ENCODE data around the gene ELP1. TPM values are rescaled to one million over a fixed set of nuclear protein-coding genes. Genes with fewer than 3 reads are reported as not detected.

Gene ELP1
- total and polyA plus RNA-seq, 2 donors (not counting 3 experiments of a cell fraction or from before 2014, with no cell fraction given), result 12.6 to 21.8 TPM

- no peaks in the 10 kb centered on the region for H3K27me3 ChIP-seq (ENCODE audit: control insufficient read depth in 2 of 2, insufficient read depth in 2 of 2, low read length in 2 of 2)
- DNase-seq (ENCODE audit: low read depth, low spot score) (no peak), FAIRE-seq (no peak)
- no peak overlapping the region for H3K4me3 ChIP-seq (replicated peaks in 1 of 3; ENCODE audit: insufficient read depth in 1 of 3, low read depth in 1 of 3, low read length in 3 of 3)
- TF ChIP-seq POLR2AphosphoS5 (IDR thresholded peaks at IDR 0.05; ENCODE audit: insufficient read depth, low read depth, low read length) (no peak), EZH2 (IDR thresholded peaks at IDR 0.05; ENCODE audit: borderline replicate concordance, low read depth, low read length, severe bottlenecking) (no peak)
- no peak overlapping the region for H3K4me2 ChIP-seq (ENCODE audit: insufficient read depth, low read length)
- no peaks in the 10 kb centered on the region for H3K4me1 ChIP-seq (ENCODE audit: control insufficient read depth, extremely low read depth, insufficient read depth, low read length)
- dilution Hi-C loops (cut with MboI; ENCODE audit: extremely low pct_ligation_motif_present, low sequenced_read_pairs) (no loop called here), intact Hi-C loops (cut with micrococcal nuclease) (no loop called here)
- H3K36me3 ChIP-seq (ENCODE audit: control insufficient read depth in 2 of 2, extremely low read depth in 1 of 2, insufficient read depth in 2 of 2, low read length in 2 of 2), result peaks cover 9 to 11% of the 10 kb centered on the region in 2 experiments
- no peak overlapping the region for H3K27ac ChIP-seq (ENCODE audit: insufficient read depth, low read depth, low read length)
- no peaks in the 10 kb centered on the region for H3K79me2 ChIP-seq (ENCODE audit: control insufficient read depth, insufficient read depth, low read length)
- no peaks in the 10 kb centered on the region for H3K9me1 ChIP-seq (replicated peaks; ENCODE audit: control insufficient read depth, extremely low read depth, insufficient read depth, low read length)
- CTCF ChIA-PET, result no interaction called here
- H2AFZ ChIP-seq (ENCODE audit: low read depth, low read length), result no peak overlapping the region
- no peak overlapping the region for H3K9ac ChIP-seq (replicated peaks; ENCODE audit: extremely low read depth, insufficient read depth, low read length)
- BruUV-seq (replicated peaks), result no TSS peak
- POLR2A ChIA-PET, result no interaction called here
- no peaks in the 10 kb centered on the region for H4K20me1 ChIP-seq (replicated peaks; ENCODE audit: control insufficient read depth, extremely low read depth, insufficient read depth, low read length)
- no peaks in the 10 kb centered on the region for H3K9me3 ChIP-seq (replicated peaks; ENCODE audit: control insufficient read depth, insufficient read depth, low read length)
Observed at GRCh38 chr9:108880738-108881316, 53.1 kb downstream of the ELP1 start.

GRCh38 chr9:108877524-108877923 lies 56.4 kb downstream of the ELP1 start:
- Histone ChIP-seq H3K9ac (replicated peaks; ENCODE audit: extremely low read depth, insufficient read depth, low read length) (no peak overlapping the region), H3K4me3 (replicated peaks in 1 of 3; ENCODE audit: insufficient read depth in 1 of 3, low read depth in 1 of 3, low read length in 3 of 3) (no peak overlapping the region), H3K27me3 (ENCODE audit: control insufficient read depth in 2 of 2, insufficient read depth in 2 of 2, low read length in 2 of 2) (no peaks in the 10 kb centered on the region), H3K9me1 (replicated peaks; ENCODE audit: control insufficient read depth, extremely low read depth, insufficient read depth, low read length) (no peaks in the 10 kb centered on the region), H4K20me1 (replicated peaks; ENCODE audit: control insufficient read depth, extremely low read depth, insufficient read depth, low read length) (no peaks in the 10 kb centered on the region), H3K9me3 (replicated peaks; ENCODE audit: control insufficient read depth, insufficient read depth, low read length) (no peaks in the 10 kb centered on the region), H3K4me1 (ENCODE audit: control insufficient read depth, extremely low read depth, insufficient read depth, low read length) (no peaks in the 10 kb centered on the region), H3K79me2 (ENCODE audit: control insufficient read depth, insufficient read depth, low read length) (no peaks in the 10 kb centered on the region), H2AFZ (ENCODE audit: low read depth, low read length) (no peak overlapping the region), H3K4me2 (ENCODE audit: insufficient read depth, low read length) (no peak overlapping the region), H3K36me3 (ENCODE audit: control insufficient read depth in 2 of 2, extremely low read depth in 1 of 2, insufficient read depth in 2 of 2, low read length in 2 of 2) (peaks cover 11 to 14% of the 10 kb centered on the region in 2 experiments), H3K27ac (ENCODE audit: insufficient read depth, low read depth, low read length) (no peak overlapping the region)
- BruUV-seq (replicated peaks), result no TSS peak
- dilution Hi-C loops (cut with MboI; ENCODE audit: extremely low pct_ligation_motif_present, low sequenced_read_pairs) (no loop called here), intact Hi-C loops (cut with micrococcal nuclease) (no loop called here)
- TF ChIP-seq MYC (IDR thresholded peaks at IDR 0.05; ENCODE audit: low read depth, low read length), result no peak
- no peak for TF ChIP-seq CTCF (IDR thresholded peaks at IDR 0.05; ENCODE audit: extremely low read depth in 1 of 2, insufficient read depth in 1 of 2, low read depth in 1 of 2, low read length in 2 of 2)
- no peak for TF ChIP-seq MAX (IDR thresholded peaks at IDR 0.05; ENCODE audit: insufficient read depth, insufficient read length)
- TF ChIP-seq POLR2A (IDR thresholded peaks at IDR 0.05; ENCODE audit: low read depth, low read length), result no peak
- no peak for TF ChIP-seq FOS (IDR thresholded peaks at IDR 0.05; ENCODE audit: borderline replicate concordance, insufficient read depth, low read length)
- TF ChIP-seq GATA2 (IDR thresholded peaks at IDR 0.05; ENCODE audit: insufficient read depth, insufficient read length, low read depth, low read length), result no peak
- TF ChIP-seq JUN (IDR thresholded peaks at IDR 0.05; ENCODE audit: borderline replicate concordance, insufficient read depth, insufficient read length, low read depth), result no peak
- no peak for TF ChIP-seq POLR2AphosphoS5 (IDR thresholded peaks at IDR 0.05; ENCODE audit: insufficient read depth, low read depth, low read length)
- no peak for TF ChIP-seq EZH2 (IDR thresholded peaks at IDR 0.05; ENCODE audit: borderline replicate concordance, low read depth, low read length, severe bottlenecking)
- ChIA-PET CTCF (interaction anchor here (1.5 to 3.5 kb wide), 3 partner anchors 8 to 266 kb away, joined by 3 to 15 read pairs (median 4); no protein-coding TSS in a partner anchor), POLR2A (no interaction called here)
- DNase-seq (ENCODE audit: low read depth, low spot score), result no peak
- FAIRE-seq, result no peak

Data from endothelial cell of umbilical vein (primary cell).